Measurements from ENCODE around the gene COG4.

- TF ChIP-seq CTCF (IDR thresholded peaks at IDR 0.05; ENCODE audit: borderline replicate concordance, extremely low read depth, low read length, poor library complexity, severe bottlenecking) (no peak), EZH2 (IDR thresholded peaks at IDR 0.05; ENCODE audit: borderline replicate concordance, low read depth, low read length, severe bottlenecking) (no peak)
Measured at GRCh38 chr16:70527315-70527996, 4.1 kb upstream of the COG4 start.
